Keratinocyte (primary cell): Measurements from ENCODE around the gene SPPL2B.

Source experiments
- CTCF ChIP-seq, 3 experiments: IDR thresholded peaks in 1 of 3; conservative IDR thresholded peaks in 1 of 3; optimal IDR thresholded peaks in 1 of 3; 2 replicates in 2 of 3; 3 replicates in 1 of 3; pipeline versions ENCODE3 to v1.5.1; 2011; ENCODE audit warnings: low read length in 3 of 3, mild to moderate bottlenecking in 3 of 3, moderate library complexity in 2 of 3, control low read depth in 1 of 3, inconsistent platforms in 1 of 3; ENCODE audit not compliant: insufficient read depth in 2 of 3; ENCODE audit errors: extremely low read depth in 1 of 3
- EZH2 ChIP-seq: IDR thresholded peaks from one replicate; pipeline ENCODE4 v1.6.1; 2012; ENCODE audit warnings: inconsistent platforms, mild to moderate bottlenecking, low read length, moderate library complexity

GRCh38 chr19:2355168-2356035 is 26.9 kb downstream of the SPPL2B start:
- no peak for TF ChIP-seq CTCF (optimal IDR thresholded peaks at IDR 0.05 in 1 of 3, IDR thresholded peaks at IDR 0.05 in 1 of 3, conservative IDR thresholded peaks at IDR 0.05 in 1 of 3; ENCODE audit: extremely low read depth in 1 of 3, insufficient read depth in 2 of 3, low read length in 3 of 3)
- no peak for TF ChIP-seq EZH2
